Right lobe of liver (tissue), 6 donors: ENCODE measurements around the gene SH3RF3. TPM values are rescaled to one million over a fixed set of nuclear protein-coding genes. Genes with fewer than 3 reads are reported as not detected.

Source experiments
- ATAC-seq, 4 donors: fragments of 200-7000 bp; cut with Tn5 transposase; one replicate each; pipeline ENCODE4 v1.9.1; 2020; ENCODE audit warnings: mild to moderate bottlenecking in 4 of 4, moderate library complexity in 4 of 4
- DNase-seq, 3 donors: peaks; one replicate each; pipeline ENCODE4 v3.0.0-alpha.2; 2020
- H3K27ac ChIP-seq, 3 donors: fragments of 200-600 bp; one replicate each; pipeline ENCODE4 v1.8.0; 2022
- H3K27me3 ChIP-seq, 2 donors: fragments of 200-600 bp; one replicate each; pipeline ENCODE4 v1.8.0; 2022
- H3K36me3 ChIP-seq, 4 donors: fragments of 200-600 bp; sonication (generic) in 1 of 4; one replicate each; pipeline versions ENCODE4 v1.5.1 to v1.8.0; 2017 to 2022; ENCODE audit warnings: control low read depth in 1 of 4
- H3K4me1 ChIP-seq, 4 donors: fragments of 200-600 bp; sonication (generic) in 1 of 4; one replicate each; pipeline versions ENCODE4 v1.5.1 to v1.8.0; 2017 to 2022; ENCODE audit warnings: control low read depth in 1 of 4
- H3K4me3 ChIP-seq, 3 donors: fragments of 200-600 bp; one replicate each; pipeline ENCODE4 v1.8.0; 2022
- H3K9me3 ChIP-seq, 4 donors: fragments of 200-600 bp; sonication (generic) in 1 of 4; one replicate each; pipeline versions ENCODE4 v1.5.1 to v1.8.0; 2017 to 2022; ENCODE audit warnings: control low read depth in 1 of 4
- CTCF ChIP-seq, 4 donors: fragments of 200-600 bp in 3 of 4; fragments of 450-650 bp in 1 of 4; IDR thresholded peaks; one replicate each; pipeline versions ENCODE4 v1.5.1 to v1.8.0; 2016 to 2022; ENCODE audit warnings: antibody characterized with exemption in 4 of 4, mild to moderate bottlenecking in 2 of 4
- POLR2A ChIP-seq: fragments of 450-650 bp; IDR thresholded peaks from one replicate; pipeline ENCODE4 v1.6.1; 2017; ENCODE audit warnings: antibody characterized with exemption, mild to moderate bottlenecking
- WGBS: methylation state at CpG from one replicate; pipeline ENCODE4 v1.1.6; 2018; ENCODE audit warnings: low coverage, low lambda C conversion rate; ENCODE audit not compliant: insufficient coverage; ENCODE audit errors: missing lambda C conversion rate; 5-methylcytosine and 5-hydroxymethylcytosine counted together
- intact Hi-C, 2 donors: fragments of 100-400 bp; cut with DNase I; formaldehyde crosslinking; loops; one replicate each; pipeline versions ENCODE4 v1.11.2 to v1.14.1; 2022
- total RNA-seq, 6 experiments: library from RNA; depleted of rRNA in 2 of 6; stranded (reverse); fragments of >200 nt in 2 of 6; fragmentation: NEBNext Ultra II Directional in 3 of 6; extraction: Animal tissue kit (Norgen Biotek cat#: 25700) in 3 of 6; gene quantifications; one replicate each; pipeline versions ENCODE4 v1.1.0 to v1.2.4, GENCODE V29; 2016 to 2023
- donor health status: DM: no; HTN: yes; CAD: no.
- donor health status: DM: no; HTN: no; CAD: no.
- donor health status: DM: no; HTN: no; CAD: no.
- donor health status: DM: no; HTN: yes; CAD: no.
- donor health status: DM: no; HTN: yes; CAD: no.

Gene SH3RF3
- total RNA-seq, 6 experiments from 2014 or later = 0.68 to 1.6 (median 1.2) TPM

GRCh38 chr2:109086743-109087020 lies 42.3 kb upstream of the SH3RF3 start:
- no peaks in the 10 kb centered on the region for H3K27me3 ChIP-seq
- intact Hi-C loops = no loop called here
- no peaks in the 10 kb centered on the region for H3K36me3 ChIP-seq
- WGBS = 100% methylated on average over 2 of the region's 2 CpGs
- H3K4me1 ChIP-seq = no peaks in the 10 kb centered on the region
- H3K4me3 ChIP-seq = no peak overlapping the region
- H3K9me3 ChIP-seq = no peaks in the 10 kb centered on the region
- no peak overlapping the region for H3K27ac ChIP-seq
- no peak for DNase-seq
- TF ChIP-seq POLR2A = no peak
- TF ChIP-seq CTCF (IDR thresholded peaks at IDR 0.05) = no peak
- no peak for ATAC-seq

GRCh38 chr2:109087055-109087663 lies 41.8 kb upstream of the SH3RF3 start:
- no peak for ATAC-seq
- H3K9me3 ChIP-seq = no peaks in the 10 kb centered on the region
- no peaks in the 10 kb centered on the region for H3K36me3 ChIP-seq
- H3K27me3 ChIP-seq = no peaks in the 10 kb centered on the region
- TF ChIP-seq CTCF (IDR thresholded peaks at IDR 0.05) (no peak), POLR2A (no peak)
- no peak overlapping the region for H3K27ac ChIP-seq
- H3K4me1 ChIP-seq = no peaks in the 10 kb centered on the region
- DNase-seq = no peak
- intact Hi-C loops = no loop called here
- no peak overlapping the region for H3K4me3 ChIP-seq
- 85% methylated on average over 8 of the region's 11 CpGs for WGBS

- intact Hi-C loops = no loop called here
- no peak for DNase-seq
- H3K36me3 ChIP-seq = no peaks in the 10 kb centered on the region
- no peak overlapping the region for H3K4me3 ChIP-seq
- H3K9me3 ChIP-seq = no peaks in the 10 kb centered on the region
- WGBS = 66% methylated on average over 3 of the region's 4 CpGs
- ATAC-seq = no peak
- H3K27ac ChIP-seq = no peak overlapping the region
- no peaks in the 10 kb centered on the region for H3K4me1 ChIP-seq
- H3K27me3 ChIP-seq = no peaks in the 10 kb centered on the region
- TF ChIP-seq CTCF (IDR thresholded peaks at IDR 0.05) (no peak), POLR2A (no peak)
Observed at GRCh38 chr2:109089602-109090300, 39.3 kb upstream of the SH3RF3 start.

- TF ChIP-seq CTCF (IDR thresholded peaks at IDR 0.05) (no peak), POLR2A (no peak)
- WGBS = 85% methylated on average over 3 of the region's 4 CpGs
- ATAC-seq = no peak
Observed at GRCh38 chr2:109091526-109091925, 37.5 kb upstream of the SH3RF3 start.

More at GRCh38 chr2:109091526-109091925, 37.5 kb upstream of the SH3RF3 start:
- H3K27ac ChIP-seq = no peak overlapping the region
- H3K4me1 ChIP-seq = no peaks in the 10 kb centered on the region
- intact Hi-C loops = no loop called here
- no peaks in the 10 kb centered on the region for H3K36me3 ChIP-seq
- no peak for DNase-seq
- no peak overlapping the region for H3K4me3 ChIP-seq
- H3K27me3 ChIP-seq = no peaks in the 10 kb centered on the region
- H3K9me3 ChIP-seq = no peaks in the 10 kb centered on the region
